CD8-positive, alpha-beta memory T cell (primary cell): ENCODE data around the gene KLHL22. TPM values are rescaled to one million over a fixed set of nuclear protein-coding genes. Genes with fewer than 3 reads are reported as not detected.
A peak's percentile ranks its signal among the peaks of the same experiment; 100 is the strongest.

Source experiments
- CTCF ChIA-PET: fragments of 350-600 bp; sonication (Branson Sonifier 250); formaldehyde crosslinking; loops from one replicate; lab custom pipeline; 2021; ENCODE audit warnings: antibody characterized with exemption; lab: Charles Lee
- POLR2A ChIA-PET: fragments of 350-600 bp; sonication (Branson Sonifier 250); formaldehyde crosslinking; loops from one replicate; lab custom pipeline; 2021; ENCODE audit warnings: antibody characterized with exemption; lab: Charles Lee
- DNase-seq, 5 donors: peaks; one replicate each; pipeline versions ENCODE4 v3.0.0 to v3.0.0-alpha.2; 2020 to 2022; ENCODE audit warnings: mixed read lengths in 1 of 5
- H3K27ac ChIP-seq: one replicate; pipeline ENCODE4 v1.7.0; 2013; ENCODE audit warnings: low read depth, mild to moderate bottlenecking, low read length, moderate library complexity
- H3K27me3 ChIP-seq: 2 replicates; pipeline ENCODE4 v1.7.0; 2013; ENCODE audit warnings: low read length, mild to moderate bottlenecking; ENCODE audit not compliant: insufficient read depth, poor library complexity, severe bottlenecking
- H3K36me3 ChIP-seq: 2 replicates; pipeline ENCODE4 v1.7.0; 2013; ENCODE audit warnings: mild to moderate bottlenecking, low read length, moderate library complexity; ENCODE audit not compliant: insufficient read depth
- H3K4me1 ChIP-seq: 2 replicates; pipeline ENCODE4 v1.7.0; 2013; ENCODE audit warnings: mild to moderate bottlenecking, low read length, moderate library complexity; ENCODE audit not compliant: insufficient read depth
- H3K4me3 ChIP-seq: 2 replicates; pipeline ENCODE4 v1.7.0; 2013; ENCODE audit warnings: mild to moderate bottlenecking, low read length
- H3K9me3 ChIP-seq: 2 replicates; pipeline ENCODE4 v1.7.0; 2013; ENCODE audit warnings: mild to moderate bottlenecking, low read length
- H3K27ac Mint-ChIP-seq, 8 donors: one replicate each; pipeline ENCODE4 v1.8.0; 2020 to 2021; ENCODE audit warnings: mixed read lengths in 8 of 8, mild to moderate bottlenecking in 6 of 8, inconsistent platforms in 3 of 8, moderate library complexity in 3 of 8
- H3K27me3 Mint-ChIP-seq, 2 donors: one replicate each; pipeline ENCODE4 v1.8.0; 2020 to 2021; ENCODE audit warnings: mixed read lengths in 2 of 2, mild to moderate bottlenecking in 1 of 2, moderate library complexity in 1 of 2
- H3K36me3 Mint-ChIP-seq, 3 donors: one replicate each; pipeline ENCODE4 v1.8.0; 2020 to 2021; ENCODE audit warnings: mixed read lengths in 3 of 3, inconsistent platforms in 1 of 3, mild to moderate bottlenecking in 1 of 3
- H3K4me1 Mint-ChIP-seq, 3 donors: one replicate each; pipeline ENCODE4 v1.8.0; 2020 to 2021; ENCODE audit warnings: mixed read lengths in 3 of 3, inconsistent platforms in 1 of 3, mild to moderate bottlenecking in 1 of 3
- H3K4me3 Mint-ChIP-seq, 7 donors: one replicate each; pipeline ENCODE4 v1.8.0; 2020 to 2021; ENCODE audit warnings: mixed read lengths in 7 of 7, mild to moderate bottlenecking in 6 of 7, moderate library complexity in 4 of 7, inconsistent platforms in 2 of 7
- H3K9me3 Mint-ChIP-seq, 5 donors: one replicate each; pipeline ENCODE4 v1.8.0; 2020 to 2022; ENCODE audit warnings: mixed read lengths in 5 of 5, mild to moderate bottlenecking in 3 of 5, moderate library complexity in 2 of 5, inconsistent platforms in 1 of 5
- polyA plus RNA-seq: library from polyadenylated mRNA; unstranded; fragments of 300-500 nt; fragmentation: Illumina TruSeq; gene quantifications from one replicate; pipeline ENCODE4 v1.2.3, GENCODE V29; 2021
- total RNA-seq, 2 experiments: library from RNA; stranded (reverse); gene quantifications; one replicate each; pipeline ENCODE4 v1.2.3, GENCODE V29; 2021

KLHL22 gene
- total and polyA plus RNA-seq, 3 experiments from 2014 or later = 17.2 to 25.4 (median 17.6) TPM

- Mint-ChIP-seq H3K36me3 (no peaks in the 10 kb centered on the region), H3K27me3 (peaks cover 30 to 43% of the 10 kb centered on the region in 2 donors), H3K27ac (peak overlapping the region in 1 of 8 donors; percentile 7), H3K4me3 (peak overlapping the region in 4 of 7 donors; percentile 17 to 46 (median 40)), H3K9me3 (no peaks in the 10 kb centered on the region), H3K4me1 (peaks cover 13 to 52% (median 21%) of the 10 kb centered on the region in 3 donors)
- Histone ChIP-seq H3K36me3 (no peaks in the 10 kb centered on the region), H3K27me3 (peaks cover 37% of the 10 kb centered on the region), H3K9me3 (no peaks in the 10 kb centered on the region), H3K4me1 (peaks cover 39% of the 10 kb centered on the region), H3K4me3 (no peak overlapping the region), H3K27ac (no peak overlapping the region)
- ChIA-PET CTCF (interaction anchor here (0.9 to 1.2 kb wide), 2 partner anchors 9 to 15 kb away, joined by 3 read pairs; no protein-coding TSS in a partner anchor), POLR2A (interaction anchor here (2.3 kb wide), 1 partner anchor 21 kb away, joined by 5 read pairs; no protein-coding TSS in a partner anchor)
- DNase-seq = peak in 1 of 5 donors; percentile 9
These were observed 62.4 kb downstream of the KLHL22 start for GRCh38 chr22:20433191-20433590.

DNA sequence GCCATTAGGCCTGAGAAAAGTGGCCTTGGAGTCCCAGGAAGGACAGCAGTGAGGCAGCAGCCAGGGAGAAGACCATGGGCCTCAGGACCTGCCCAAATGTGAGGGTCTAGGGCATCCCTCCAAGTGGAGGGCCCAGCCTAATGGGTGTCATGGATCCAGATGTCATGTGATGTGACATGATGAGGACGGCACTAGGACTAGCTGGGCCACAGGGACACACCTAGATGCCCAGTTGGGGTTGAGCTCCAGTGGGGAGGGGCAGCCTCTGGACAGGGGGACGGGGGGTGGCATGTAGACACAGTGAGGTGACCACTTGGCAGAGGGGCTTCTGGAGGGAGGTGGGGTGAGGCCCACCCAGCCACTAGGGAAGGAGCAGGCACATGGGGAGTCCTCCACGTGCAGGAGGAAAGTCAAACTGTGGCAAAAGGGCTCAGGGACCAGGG is 63.3 kb downstream of the KLHL22 start:
- POLR2A ChIA-PET = no interaction called here
- peak overlapping the region in 5 of 7 donors; percentile 41 to 84 (median 46) for H3K4me3 Mint-ChIP-seq

DNA sequence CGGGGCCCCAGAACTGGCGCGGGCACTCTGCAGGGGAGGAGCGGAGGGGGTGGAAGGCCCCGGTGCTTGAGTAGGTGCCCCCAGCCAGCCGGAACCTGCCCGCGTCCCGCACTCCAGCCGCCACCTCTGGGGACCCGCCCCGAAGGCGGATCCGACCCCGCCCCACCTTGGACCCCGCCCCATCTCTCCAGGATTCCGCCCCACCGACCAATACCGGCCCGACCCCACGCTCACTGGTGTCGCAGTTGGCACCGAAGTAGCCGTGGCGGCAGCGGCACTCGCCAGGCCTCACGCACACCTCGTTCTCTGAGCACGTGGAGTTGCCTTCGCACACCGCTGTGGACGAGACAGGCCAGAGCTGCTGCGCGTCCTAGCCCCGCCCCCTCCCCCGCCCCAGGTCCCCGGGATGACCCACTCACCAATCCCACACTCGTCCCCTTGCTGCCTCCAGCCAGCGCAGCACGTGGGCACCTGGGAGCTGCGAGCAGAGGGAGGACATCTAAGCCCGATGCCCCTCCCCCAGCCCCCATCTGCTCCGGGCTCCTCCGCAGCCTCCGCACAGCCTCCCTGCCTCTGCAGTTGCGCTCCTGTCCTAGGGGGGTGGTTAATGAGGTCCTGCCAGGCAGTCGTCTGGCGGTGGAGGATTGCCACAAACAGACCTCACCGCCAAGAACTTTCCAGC is 63.9 kb downstream of the KLHL22 start:
- Histone ChIP-seq H3K27ac (no peak overlapping the region), H3K4me1 (peaks cover 29% of the 10 kb centered on the region), H3K4me3 (peak overlapping the region; percentile 82), H3K27me3 (peaks cover 33% of the 10 kb centered on the region), H3K9me3 (no peaks in the 10 kb centered on the region), H3K36me3 (no peaks in the 10 kb centered on the region)
- Mint-ChIP-seq H3K4me1 (peaks cover 11 to 52% (median 14%) of the 10 kb centered on the region in 3 donors), H3K9me3 (no peaks in the 10 kb centered on the region), H3K4me3 (peak overlapping the region; percentile 32 to 86 (median 46)), H3K36me3 (no peaks in the 10 kb centered on the region), H3K27me3 (peaks cover 26 to 39% of the 10 kb centered on the region in 2 donors), H3K27ac (peak overlapping the region in 1 of 8 donors; percentile 70)
- ChIA-PET POLR2A (no interaction called here), CTCF (interaction anchor here (1.0 to 5.3 kb wide), 3 partner anchors 13 to 77 kb away, joined by 3 to 38 read pairs (median 4); no protein-coding TSS in a partner anchor)
- peak in 1 of 5 donors; percentile 45 for DNase-seq

More for the DNA sequence above, 63.3 kb downstream of the KLHL22 start:
- peaks cover 30 to 40% of the 10 kb centered on the region in 2 donors for H3K27me3 Mint-ChIP-seq
- Histone ChIP-seq H3K27me3 (peaks cover 33% of the 10 kb centered on the region), H3K4me3 (no peak overlapping the region), H3K4me1 (peaks cover 35% of the 10 kb centered on the region), H3K36me3 (no peaks in the 10 kb centered on the region), H3K9me3 (no peaks in the 10 kb centered on the region), H3K27ac (no peak overlapping the region)
- no peak overlapping the region for H3K27ac Mint-ChIP-seq
- peaks cover 13 to 53% (median 19%) of the 10 kb centered on the region in 3 donors for H3K4me1 Mint-ChIP-seq
- DNase-seq = peak in 1 of 5 donors; percentile 46
- CTCF ChIA-PET = interaction anchor here (0.9 to 1.4 kb wide), 3 partner anchors 10 to 77 kb away, joined by 3 to 4 read pairs (median 3); no protein-coding TSS in a partner anchor
- no peaks in the 10 kb centered on the region for H3K9me3 Mint-ChIP-seq
- H3K36me3 Mint-ChIP-seq = no peaks in the 10 kb centered on the region

DNA sequence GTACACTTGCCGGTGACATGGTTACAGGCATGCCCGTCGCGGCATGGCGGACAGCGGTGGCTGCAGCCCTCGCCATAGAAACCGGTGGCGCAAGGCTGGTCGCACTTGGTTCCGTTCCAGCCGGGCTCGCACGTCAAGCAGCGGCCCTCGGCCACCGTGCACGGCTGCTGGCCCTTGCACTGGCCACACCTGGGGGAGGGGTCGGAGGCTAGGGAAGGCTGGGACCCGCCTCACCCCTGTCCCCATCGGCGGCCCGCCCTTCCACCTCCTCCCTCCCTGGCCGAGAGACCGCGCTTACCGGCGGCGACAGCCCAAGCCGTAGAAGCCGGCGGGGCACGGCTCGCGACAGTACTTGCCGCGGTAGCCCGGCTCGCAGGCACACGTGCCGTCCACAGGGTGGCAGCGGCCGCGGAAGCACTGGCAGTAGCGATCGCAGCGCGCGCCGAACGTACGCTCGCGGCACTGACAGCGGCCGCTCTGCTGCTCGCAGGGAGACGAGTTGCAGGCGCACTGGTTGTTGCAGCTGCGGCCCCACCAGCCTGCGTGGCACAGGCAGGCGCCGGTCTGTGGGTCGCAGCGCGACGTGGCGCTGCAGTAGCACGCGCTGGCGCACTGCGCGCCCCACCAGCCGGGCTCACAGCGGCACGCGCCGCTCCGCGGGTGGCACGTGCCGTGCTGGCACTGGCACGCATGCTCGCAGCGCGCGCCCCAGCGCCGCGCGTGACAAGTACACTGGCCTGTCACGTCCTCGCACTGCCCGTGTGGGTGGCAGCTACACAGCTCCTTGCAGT is 64.7 kb downstream of the KLHL22 start:
- Histone ChIP-seq H3K27ac (no peak overlapping the region), H3K36me3 (no peaks in the 10 kb centered on the region), H3K4me3 (peak overlapping the region; percentile 82), H3K4me1 (peaks cover 28% of the 10 kb centered on the region), H3K27me3 (peaks cover 29% of the 10 kb centered on the region), H3K9me3 (no peaks in the 10 kb centered on the region)
- Mint-ChIP-seq H3K27me3 (peaks cover 24 to 37% of the 10 kb centered on the region in 2 donors), H3K4me3 (peak overlapping the region; percentile 77 to 92 (median 86)), H3K4me1 (peaks cover 11 to 54% (median 14%) of the 10 kb centered on the region in 3 donors), H3K27ac (no peak overlapping the region), H3K36me3 (no peaks in the 10 kb centered on the region), H3K9me3 (no peaks in the 10 kb centered on the region)
- POLR2A ChIA-PET = interaction anchor here (2.4 kb wide), 1 partner anchor 33 kb away, joined by 16 read pairs; no protein-coding TSS in a partner anchor
- CTCF ChIA-PET = interaction anchor here (0.7 to 5.3 kb wide), 5 partner anchors 12 to 127 kb away, joined by 3 to 38 read pairs (median 3); no protein-coding TSS in a partner anchor
- DNase-seq = peak; percentile 35 to 73 (median 47)

DNA sequence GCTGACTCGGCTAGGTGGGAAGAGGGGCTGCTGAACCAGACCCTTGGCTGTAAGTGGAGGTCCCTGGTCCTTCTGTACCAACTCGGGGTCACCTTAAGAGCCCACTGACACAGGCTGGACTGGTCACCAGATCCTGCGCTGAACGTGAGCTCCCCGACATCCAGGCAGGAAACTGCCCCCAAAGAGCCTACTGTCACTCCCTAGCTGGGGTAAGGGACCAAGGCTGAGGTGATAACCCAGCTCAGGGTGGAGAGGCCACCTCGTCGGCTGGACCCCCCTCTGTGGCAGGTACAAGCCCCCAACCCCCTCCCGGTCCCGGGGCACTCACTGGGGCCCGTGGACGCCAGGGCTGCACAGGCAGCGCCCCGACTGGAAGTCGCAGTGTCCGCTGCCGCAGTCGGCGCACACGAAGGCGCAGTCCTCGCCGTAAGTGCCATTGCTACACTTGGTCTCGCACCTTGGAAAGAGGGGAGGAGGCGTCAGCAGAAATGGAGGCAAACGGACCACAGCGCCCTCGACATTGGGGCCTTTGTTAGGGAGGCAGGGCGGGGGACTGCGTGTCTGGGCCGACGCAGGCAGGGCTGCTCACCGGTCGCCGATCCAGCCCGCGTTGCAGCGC is 65.4 kb downstream of the KLHL22 start:
- Histone ChIP-seq H3K36me3 (no peaks in the 10 kb centered on the region), H3K4me1 (peaks cover 28% of the 10 kb centered on the region), H3K4me3 (peak overlapping the region; percentile 82), H3K27me3 (peaks cover 22% of the 10 kb centered on the region), H3K27ac (no peak overlapping the region), H3K9me3 (no peaks in the 10 kb centered on the region)
- H3K9me3 Mint-ChIP-seq = no peaks in the 10 kb centered on the region
- CTCF ChIA-PET = interaction anchor here (0.7 to 5.3 kb wide), 4 partner anchors 12 to 127 kb away, joined by 3 to 38 read pairs (median 4); no protein-coding TSS in a partner anchor
- H3K36me3 Mint-ChIP-seq = no peaks in the 10 kb centered on the region
- H3K4me1 Mint-ChIP-seq = peaks cover 11 to 49% (median 14%) of the 10 kb centered on the region in 3 donors
- peak overlapping the region in 1 of 8 donors; percentile 35 for H3K27ac Mint-ChIP-seq
- POLR2A ChIA-PET = interaction anchor here (0.6 to 2.4 kb wide), 2 partner anchors 34 to 127 kb away, joined by 3 to 16 read pairs; no protein-coding TSS in a partner anchor
- peak overlapping the region; percentile 77 to 93 (median 86) for H3K4me3 Mint-ChIP-seq
- H3K27me3 Mint-ChIP-seq = peaks cover 17 to 30% of the 10 kb centered on the region in 2 donors
- DNase-seq = peak in 1 of 5 donors; percentile 53

DNA sequence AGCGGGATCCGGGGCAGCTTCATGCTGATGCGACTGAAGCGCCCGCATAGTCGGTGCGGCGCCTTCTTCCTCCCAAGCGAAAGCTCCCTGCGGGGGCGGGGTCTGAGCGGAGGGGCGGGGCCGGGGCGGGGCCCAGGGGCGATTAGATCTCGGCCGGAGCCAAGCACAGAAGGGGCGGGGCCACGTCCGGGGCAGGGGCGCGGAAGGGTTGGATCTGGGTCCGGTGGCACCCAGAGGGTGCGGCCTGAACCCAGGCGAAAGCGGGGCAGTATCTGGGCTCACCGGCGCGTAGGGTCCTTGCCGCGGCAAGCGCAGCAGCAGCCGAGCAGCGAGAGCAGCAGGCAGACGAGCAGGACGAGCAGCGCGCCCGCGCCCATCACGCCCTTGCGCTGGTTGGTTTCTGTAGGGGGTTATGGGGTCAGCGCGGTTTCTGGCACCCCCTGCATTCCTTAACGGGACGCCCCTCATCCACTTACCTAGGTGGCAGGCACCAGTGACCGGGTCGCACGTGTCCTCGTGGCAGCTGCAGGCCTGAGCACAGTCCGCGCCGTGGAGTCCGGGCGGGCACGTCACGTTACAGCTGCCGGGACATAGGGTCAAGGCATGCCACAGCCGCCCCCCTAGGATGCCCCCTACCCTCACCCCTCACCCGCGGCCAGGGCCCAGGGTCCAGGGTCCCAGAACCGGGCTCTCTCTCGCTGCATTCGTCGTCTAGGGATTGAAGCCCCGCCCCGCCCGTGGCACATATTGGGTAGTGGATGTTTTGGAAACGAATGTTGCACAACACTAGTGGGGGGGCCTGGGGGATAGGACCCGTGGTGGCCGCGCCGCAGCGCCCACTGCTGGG is 66.1 kb downstream of the KLHL22 start:
- Mint-ChIP-seq H3K9me3 (no peaks in the 10 kb centered on the region), H3K4me3 (peak overlapping the region; percentile 77 to 93 (median 86)), H3K27ac (peak overlapping the region in 7 of 8 donors; percentile 32 to 86 (median 80)), H3K4me1 (peaks cover 11 to 49% (median 14%) of the 10 kb centered on the region in 3 donors), H3K36me3 (no peaks in the 10 kb centered on the region), H3K27me3 (peaks cover 10 to 23% of the 10 kb centered on the region in 2 donors)
- ChIA-PET CTCF (interaction anchor here (0.7 to 5.3 kb wide), 5 partner anchors 11 to 128 kb away, joined by 3 to 38 read pairs (median 5); no protein-coding TSS in a partner anchor), POLR2A (interaction anchor here (0.6 to 2.4 kb wide), 3 partner anchors 27 to 128 kb away, joined by 3 to 16 read pairs (median 3); no protein-coding TSS in a partner anchor)
- Histone ChIP-seq H3K27me3 (peaks cover 15% of the 10 kb centered on the region), H3K4me3 (peak overlapping the region; percentile 82), H3K27ac (peak overlapping the region; percentile 24), H3K4me1 (peaks cover 28% of the 10 kb centered on the region), H3K9me3 (no peaks in the 10 kb centered on the region), H3K36me3 (no peaks in the 10 kb centered on the region)
- DNase-seq = peak; percentile 73 to 87 (median 81)
